Activated T-helper 17 cell treated with anti-CD3 and anti-CD28 coated beads, Interleukin-2, amount 50 U/mL, for 72 hours (primary cell): ENCODE results near the gene CCNY. TPM values are rescaled to one million over a fixed set of nuclear protein-coding genes. Genes with fewer than 3 reads are reported as not detected.
"Not testable (repeated sequence)": the region's sequence is repeated elsewhere in the genome, so short reads cannot be mapped to it uniquely, and the experiment has no call there.

Experiments
- ATAC-seq: fragments of 150-1000 bp; cut with Tn5 transposase; replicated peaks from 2 replicates; pipeline ENCODE4 v1.10.0; 2021; ENCODE audit warnings: mild to moderate bottlenecking, moderate library complexity
- H3K27ac Mint-ChIP-seq: one replicate; pipeline ENCODE4 v1.8.0; 2022; ENCODE audit warnings: mixed read lengths
- H3K27me3 Mint-ChIP-seq: one replicate; pipeline ENCODE4 v1.8.0; 2022; ENCODE audit warnings: mixed read lengths
- H3K36me3 Mint-ChIP-seq: one replicate; pipeline ENCODE4 v1.8.0; 2022; ENCODE audit warnings: low read depth, mild to moderate bottlenecking, mixed read lengths
- H3K4me1 Mint-ChIP-seq: one replicate; pipeline ENCODE4 v1.8.0; 2022; ENCODE audit warnings: mixed read lengths
- H3K4me3 Mint-ChIP-seq: one replicate; pipeline ENCODE4 v1.8.0; 2022; ENCODE audit warnings: mild to moderate bottlenecking, mixed read lengths
- H3K9me3 Mint-ChIP-seq: one replicate; pipeline ENCODE4 v1.8.0; 2022; ENCODE audit warnings: mixed read lengths
- total RNA-seq, 2 donors: library from RNA; stranded (reverse); gene quantifications; one replicate each; pipeline ENCODE4 v1.2.3, GENCODE V29; 2022

CCNY gene
- total RNA-seq, 2 donors from 2014 or later, result 29.4 to 42.3 TPM

DNA sequence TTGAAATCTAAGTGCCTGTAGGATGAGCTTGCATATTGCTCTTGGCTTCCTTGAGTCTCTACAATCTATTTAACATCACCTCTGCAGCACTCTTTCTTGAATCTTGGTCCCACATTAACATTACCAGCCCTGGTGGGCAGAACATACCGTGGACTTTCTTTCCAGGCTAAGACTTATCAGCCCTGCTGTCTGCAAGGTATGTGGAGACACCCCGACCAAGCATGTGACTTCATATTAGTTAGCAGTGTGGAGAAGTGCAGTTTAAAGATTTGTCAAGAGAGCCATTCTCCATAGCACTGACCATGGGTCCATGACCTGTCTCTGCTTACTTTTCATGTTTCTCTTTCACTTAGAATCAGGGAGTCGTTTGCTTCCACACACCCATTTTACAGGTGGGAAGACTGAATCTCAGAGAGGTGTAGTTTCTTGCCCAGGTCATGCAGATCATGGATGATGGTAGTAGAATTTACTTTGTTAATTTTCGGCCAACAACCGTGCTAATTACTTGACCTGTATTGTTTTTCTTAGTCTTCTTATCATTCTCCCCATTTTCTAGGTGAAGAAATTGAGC is 6.0 kb downstream of the CCNY start:
- H3K36me3 Mint-ChIP-seq, result peaks cover 5% of the 10 kb centered on the region
- H3K4me1 Mint-ChIP-seq, result peaks cover 45% of the 10 kb centered on the region
- no peaks in the 10 kb centered on the region for H3K9me3 Mint-ChIP-seq
- no peak for ATAC-seq
- H3K27me3 Mint-ChIP-seq, result no peaks in the 10 kb centered on the region
- peak overlapping the region; percentile 83 for H3K27ac Mint-ChIP-seq
- peak overlapping the region; percentile 58 for H3K4me3 Mint-ChIP-seq

DNA sequence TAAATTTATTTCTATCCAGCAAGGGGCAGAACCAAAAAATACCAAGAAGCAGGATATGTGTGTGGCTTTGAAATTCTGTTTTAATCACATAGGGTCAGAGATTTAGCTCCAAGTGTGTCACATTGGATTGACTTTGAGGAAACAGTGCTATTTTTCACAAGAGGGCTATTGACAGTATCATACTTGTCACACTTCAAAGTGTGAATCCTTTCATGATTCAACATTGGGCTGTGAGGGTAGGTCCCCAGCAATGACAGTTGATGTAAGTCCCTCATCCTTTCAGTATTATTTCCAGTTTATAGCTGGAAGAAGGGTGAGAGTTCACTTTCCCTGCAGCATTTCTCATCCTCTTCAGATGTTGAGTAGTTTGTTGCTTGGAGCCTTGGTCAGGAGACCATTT is 7.4 kb downstream of the CCNY start:
- H3K4me3 Mint-ChIP-seq, result no peak overlapping the region
- H3K36me3 Mint-ChIP-seq, result peaks cover 5% of the 10 kb centered on the region
- H3K9me3 Mint-ChIP-seq, result no peaks in the 10 kb centered on the region
- peaks cover 51% of the 10 kb centered on the region for H3K4me1 Mint-ChIP-seq
- H3K27me3 Mint-ChIP-seq, result no peaks in the 10 kb centered on the region
- H3K27ac Mint-ChIP-seq, result no peak overlapping the region
- ATAC-seq, result peak; percentile 35

DNA sequence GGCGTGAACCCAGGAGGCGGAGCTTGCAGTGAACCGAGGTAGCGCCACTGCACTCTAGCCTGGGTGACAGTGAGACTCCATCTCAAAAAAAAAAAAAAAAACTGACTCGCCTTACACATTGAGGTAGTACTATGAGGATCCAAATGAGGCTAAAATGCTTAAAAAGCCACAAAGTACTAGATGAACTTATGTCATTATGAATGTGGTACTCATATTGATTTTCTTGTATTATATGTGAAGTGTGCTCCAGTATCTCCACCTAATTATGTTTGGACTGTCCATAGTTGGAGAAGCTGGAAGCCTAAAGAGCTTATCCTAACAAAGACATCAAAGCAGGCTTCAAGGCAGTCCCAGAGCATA is 9.1 kb downstream of the CCNY start:
- no peak for ATAC-seq
- peaks cover 5% of the 10 kb centered on the region for H3K36me3 Mint-ChIP-seq
- H3K4me3 Mint-ChIP-seq, result no peak overlapping the region
- H3K27ac Mint-ChIP-seq, result no peak overlapping the region
- H3K4me1 Mint-ChIP-seq, result peaks cover 56% of the 10 kb centered on the region
- H3K9me3 Mint-ChIP-seq, result no peaks in the 10 kb centered on the region
- no peaks in the 10 kb centered on the region for H3K27me3 Mint-ChIP-seq

DNA sequence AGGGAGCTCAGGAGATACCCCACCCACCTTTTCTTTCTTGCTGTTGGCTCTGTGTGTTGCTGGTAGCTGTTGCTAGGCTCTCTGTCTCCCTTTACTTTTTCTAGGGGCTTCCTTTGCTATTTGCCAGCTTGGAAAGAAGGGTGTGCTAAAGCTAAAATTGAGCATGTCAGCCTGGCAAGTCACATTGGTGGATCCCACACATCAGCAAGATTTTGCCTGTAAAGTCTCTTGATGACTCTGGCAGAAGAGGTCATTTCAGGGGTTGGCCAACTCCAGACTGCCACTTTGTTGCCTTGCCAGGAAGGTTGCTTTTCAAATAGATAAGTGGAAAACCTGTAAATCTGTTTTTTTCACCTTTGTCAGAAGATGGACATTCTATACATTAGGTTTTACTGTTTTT is 9.9 kb downstream of the CCNY start:
- Mint-ChIP-seq H3K4me1 (peaks cover 57% of the 10 kb centered on the region), H3K4me3 (no peak overlapping the region)
- no peak for ATAC-seq

DNA sequence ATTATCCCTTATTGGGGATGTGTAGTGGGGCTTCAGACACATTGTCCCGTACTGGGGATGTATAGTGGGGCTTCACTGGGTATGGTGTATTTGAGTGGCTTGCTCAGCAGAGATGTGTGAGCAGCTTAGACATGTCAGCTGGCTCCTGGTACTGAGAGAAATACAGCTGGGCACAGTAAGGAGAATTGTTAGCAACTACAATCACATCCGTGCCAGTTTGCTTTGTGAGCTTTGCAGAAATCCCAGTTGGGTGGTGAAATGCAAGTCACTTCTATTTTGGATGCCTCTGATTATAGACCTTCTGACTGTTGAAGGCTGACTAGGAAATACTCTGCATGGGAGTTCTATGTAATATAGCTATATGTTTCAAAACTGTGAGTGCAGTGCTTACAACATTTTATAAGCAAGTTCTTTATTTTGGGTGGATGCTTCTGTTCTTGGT is 10.8 kb downstream of the CCNY start:
- Mint-ChIP-seq H3K27me3 (no peaks in the 10 kb centered on the region), H3K36me3 (no peaks in the 10 kb centered on the region), H3K27ac (no peak overlapping the region), H3K9me3 (no peaks in the 10 kb centered on the region), H3K4me1 (peaks cover 53% of the 10 kb centered on the region), H3K4me3 (no peak overlapping the region)
- ATAC-seq, result no peak

More for the DNA sequence above, 9.9 kb downstream of the CCNY start:
- Mint-ChIP-seq H3K9me3 (no peaks in the 10 kb centered on the region), H3K36me3 (no peaks in the 10 kb centered on the region), H3K27ac (no peak overlapping the region), H3K27me3 (no peaks in the 10 kb centered on the region)

DNA sequence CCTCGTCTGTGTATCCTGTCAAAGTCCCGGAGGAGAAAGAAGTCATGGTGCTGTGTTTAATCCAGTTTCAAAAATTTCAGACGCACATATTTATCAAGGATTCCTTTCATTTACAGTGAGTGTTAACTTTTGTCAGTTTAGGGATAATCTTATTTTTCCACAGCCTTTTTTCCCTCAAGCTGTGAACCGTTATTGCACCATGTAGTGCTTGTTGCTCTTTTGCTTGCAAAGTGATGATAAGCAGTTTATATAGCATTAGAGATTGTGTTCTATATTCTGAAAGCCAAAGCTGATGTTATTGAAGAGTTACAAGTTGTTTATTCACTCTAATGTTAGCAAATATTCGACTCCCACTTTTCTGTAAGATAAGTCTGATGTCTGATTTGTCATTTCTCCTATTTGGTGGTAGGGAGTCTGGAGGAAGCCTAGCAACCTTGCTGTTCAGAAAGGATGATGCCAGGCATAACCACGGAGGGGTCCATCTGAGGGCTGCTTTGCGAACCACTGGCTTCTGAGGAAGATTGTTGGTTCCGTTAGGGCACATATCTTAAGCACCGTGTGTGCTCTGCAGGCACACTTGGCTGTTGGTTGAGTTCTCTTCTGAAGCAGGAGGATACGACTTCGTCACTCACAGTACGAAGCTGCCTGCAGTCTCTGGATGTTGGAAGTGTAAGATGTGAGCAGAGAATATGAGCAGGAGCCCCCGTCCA is 11.7 kb downstream of the CCNY start:
- Mint-ChIP-seq H3K4me3 (no peak overlapping the region), H3K4me1 (peaks cover 56% of the 10 kb centered on the region), H3K27ac (no peak overlapping the region), H3K9me3 (no peaks in the 10 kb centered on the region), H3K36me3 (no peaks in the 10 kb centered on the region), H3K27me3 (no peaks in the 10 kb centered on the region)
- ATAC-seq, result no peak

GRCh38 chr10:35348609-35349388 is 12.5 kb downstream of the CCNY start:
- Mint-ChIP-seq H3K27ac (peak overlapping the region; percentile 22), H3K4me3 (peak overlapping the region; percentile 11), H3K36me3 (no peaks in the 10 kb centered on the region), H3K27me3 (no peaks in the 10 kb centered on the region), H3K4me1 (peaks cover 58% of the 10 kb centered on the region), H3K9me3 (no peaks in the 10 kb centered on the region)
- no peak for ATAC-seq

GRCh38 chr10:35349389-35349915 is 13.1 kb downstream of the CCNY start:
- H3K36me3 Mint-ChIP-seq, result no peaks in the 10 kb centered on the region
- H3K9me3 Mint-ChIP-seq, result no peaks in the 10 kb centered on the region
- no peaks in the 10 kb centered on the region for H3K27me3 Mint-ChIP-seq
- peaks cover 58% of the 10 kb centered on the region for H3K4me1 Mint-ChIP-seq
- H3K27ac Mint-ChIP-seq, result peak overlapping the region; percentile 22
- peak overlapping the region; percentile 11 for H3K4me3 Mint-ChIP-seq
- peak; percentile 83 for ATAC-seq

GRCh38 chr10:35351021-35351420 is 14.7 kb downstream of the CCNY start:
- no peak for ATAC-seq
- Mint-ChIP-seq H3K36me3 (no peaks in the 10 kb centered on the region), H3K27ac (no peak overlapping the region), H3K9me3 (no peaks in the 10 kb centered on the region), H3K4me1 (peaks cover 65% of the 10 kb centered on the region), H3K27me3 (no peaks in the 10 kb centered on the region), H3K4me3 (no peak overlapping the region)

DNA sequence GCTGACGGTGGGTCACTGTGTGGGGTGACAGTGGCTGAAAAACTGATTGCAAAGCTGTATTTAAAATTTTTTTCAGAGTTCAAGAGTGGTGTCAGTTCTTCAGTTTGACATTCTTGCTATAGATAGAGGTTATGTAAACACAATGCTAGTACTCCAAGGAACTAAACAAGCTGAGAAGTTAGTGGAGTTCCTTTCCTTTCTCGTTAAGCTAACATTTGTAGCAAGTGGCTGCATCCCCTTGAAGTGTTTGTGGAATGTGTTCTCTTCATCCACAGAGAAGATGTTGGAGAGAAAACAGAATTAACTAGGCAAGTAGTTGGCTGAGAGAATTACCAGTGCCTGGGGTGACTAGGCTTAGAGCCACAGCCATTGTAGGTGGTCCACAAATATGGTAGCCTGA is 15.8 kb downstream of the CCNY start:
- H3K4me1 Mint-ChIP-seq, result peaks cover 76% of the 10 kb centered on the region
- H3K36me3 Mint-ChIP-seq, result no peaks in the 10 kb centered on the region
- ATAC-seq, result no peak
- no peaks in the 10 kb centered on the region for H3K27me3 Mint-ChIP-seq
- H3K4me3 Mint-ChIP-seq, result peak overlapping the region; percentile 58
- H3K27ac Mint-ChIP-seq, result peak overlapping the region; percentile 39
- no peaks in the 10 kb centered on the region for H3K9me3 Mint-ChIP-seq

DNA sequence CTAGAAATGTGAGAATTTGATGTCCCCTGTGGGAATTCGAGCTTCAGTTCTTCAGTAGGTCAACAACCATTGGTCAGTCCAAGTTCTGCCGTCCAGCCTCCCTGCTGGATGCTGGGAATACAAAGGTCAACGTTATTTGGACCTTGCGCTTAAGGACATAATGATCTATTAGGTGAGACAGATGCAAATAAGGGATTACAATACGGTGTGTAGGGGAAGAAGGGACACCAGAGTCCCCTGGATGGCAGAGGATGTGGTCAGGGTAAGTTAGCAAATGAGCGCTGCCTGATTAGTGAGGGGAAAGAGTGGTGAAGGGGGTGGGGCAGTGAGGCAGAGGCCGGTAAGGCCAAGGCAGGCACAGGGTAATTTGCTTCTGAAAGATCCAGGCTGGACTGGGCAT is 16.2 kb downstream of the CCNY start:
- Mint-ChIP-seq H3K4me3 (peak overlapping the region; percentile 58), H3K9me3 (no peaks in the 10 kb centered on the region), H3K27me3 (no peaks in the 10 kb centered on the region), H3K36me3 (no peaks in the 10 kb centered on the region), H3K4me1 (peaks cover 80% of the 10 kb centered on the region), H3K27ac (peak overlapping the region; percentile 39)
- no peak for ATAC-seq

DNA sequence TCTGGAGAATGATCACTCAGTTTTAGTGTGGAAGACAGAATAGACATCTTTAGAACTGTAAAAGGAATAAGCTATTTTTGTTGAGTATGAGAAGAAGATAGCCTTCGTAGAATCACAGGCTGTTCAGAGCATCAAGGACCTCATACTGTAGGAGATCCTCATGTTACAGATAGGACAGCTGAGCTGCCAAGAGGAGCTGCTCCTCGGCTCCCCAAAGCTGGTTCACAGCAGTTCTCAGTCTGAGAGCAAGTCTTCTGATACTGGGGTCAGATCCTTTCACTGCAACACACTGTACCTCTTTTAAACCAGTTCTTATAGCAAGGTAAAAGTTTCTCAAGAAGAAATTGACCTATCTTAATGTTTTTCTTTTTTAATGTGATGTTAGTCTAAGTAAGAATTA is 17.1 kb downstream of the CCNY start:
- Mint-ChIP-seq H3K4me1 (peaks cover 81% of the 10 kb centered on the region), H3K9me3 (no peaks in the 10 kb centered on the region), H3K27ac (no peak overlapping the region), H3K27me3 (no peaks in the 10 kb centered on the region), H3K4me3 (peak overlapping the region; percentile 58), H3K36me3 (no peaks in the 10 kb centered on the region)
- no peak for ATAC-seq

DNA sequence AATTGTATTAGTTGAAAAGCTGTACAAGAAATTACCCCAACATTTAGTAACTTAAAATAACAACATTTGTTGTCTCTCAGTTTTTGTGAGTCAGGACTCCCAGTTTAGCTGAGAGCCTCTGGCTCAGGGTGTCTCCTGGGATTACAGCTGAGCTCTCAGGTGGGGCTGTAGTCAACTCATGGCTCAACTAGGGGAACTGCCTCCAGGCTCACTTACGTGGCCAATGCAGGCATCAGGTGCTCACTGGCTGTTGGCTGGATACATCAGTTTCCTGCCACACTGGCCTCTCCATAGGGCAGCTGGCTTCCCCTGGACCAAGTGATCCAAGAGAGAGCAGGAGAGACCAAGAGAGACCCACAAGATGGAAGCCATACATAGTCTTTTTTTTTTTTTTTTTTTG is 17.5 kb downstream of the CCNY start:
- no peak for ATAC-seq
- Mint-ChIP-seq H3K27ac (peak overlapping the region; percentile 42), H3K36me3 (no peaks in the 10 kb centered on the region), H3K27me3 (no peaks in the 10 kb centered on the region), H3K4me3 (no peak overlapping the region), H3K4me1 (peaks cover 80% of the 10 kb centered on the region), H3K9me3 (no peaks in the 10 kb centered on the region)

DNA sequence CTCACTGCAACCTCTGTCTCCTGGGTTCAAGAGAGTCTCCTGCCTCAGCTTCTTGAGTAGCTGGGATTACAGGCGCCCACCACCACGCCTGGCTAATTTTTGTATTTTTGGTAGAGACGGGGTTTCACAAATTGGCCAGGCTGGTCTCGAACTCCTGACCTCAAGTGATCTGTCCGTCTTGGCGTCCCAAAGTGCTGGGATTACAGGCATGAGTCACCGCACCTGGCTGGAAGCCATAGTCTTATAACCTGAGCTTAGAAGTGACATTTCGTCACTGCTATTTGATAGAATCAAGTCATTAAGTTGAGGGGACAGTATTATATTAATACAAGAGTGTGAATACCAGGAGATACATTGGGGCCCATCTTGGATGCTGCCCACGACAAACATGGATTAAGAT is 17.9 kb downstream of the CCNY start:
- not testable (repeated sequence) for H3K36me3 Mint-ChIP-seq, H3K27me3 Mint-ChIP-seq, H3K4me3 Mint-ChIP-seq, H3K9me3 Mint-ChIP-seq, ATAC-seq
- Mint-ChIP-seq H3K27ac (peak overlapping the region; percentile 20), H3K4me1 (peaks cover 75% of the 10 kb centered on the region)
